RPMI7951 (cell line): ENCODE data around the gene MLLT1. TPM values are rescaled to one million over a fixed set of nuclear protein-coding genes. Genes with fewer than 3 reads are reported as not detected.

Experiments
- DNase-seq: peaks from one replicate; pipeline ENCODE4 v3.0.0-alpha.2; 2012; ENCODE audit warnings: low read depth
- total RNA-seq: library from RNA; depleted of rRNA; stranded (reverse); fragments of >200 nt; shearing (Covaris generic); gene quantifications from 2 replicates; pipeline ENCODE4 v1.2.3, GENCODE V29; 2014

Gene MLLT1
- total RNA-seq, 1 experiment from 2014 or later: 7.8 TPM

DNA sequence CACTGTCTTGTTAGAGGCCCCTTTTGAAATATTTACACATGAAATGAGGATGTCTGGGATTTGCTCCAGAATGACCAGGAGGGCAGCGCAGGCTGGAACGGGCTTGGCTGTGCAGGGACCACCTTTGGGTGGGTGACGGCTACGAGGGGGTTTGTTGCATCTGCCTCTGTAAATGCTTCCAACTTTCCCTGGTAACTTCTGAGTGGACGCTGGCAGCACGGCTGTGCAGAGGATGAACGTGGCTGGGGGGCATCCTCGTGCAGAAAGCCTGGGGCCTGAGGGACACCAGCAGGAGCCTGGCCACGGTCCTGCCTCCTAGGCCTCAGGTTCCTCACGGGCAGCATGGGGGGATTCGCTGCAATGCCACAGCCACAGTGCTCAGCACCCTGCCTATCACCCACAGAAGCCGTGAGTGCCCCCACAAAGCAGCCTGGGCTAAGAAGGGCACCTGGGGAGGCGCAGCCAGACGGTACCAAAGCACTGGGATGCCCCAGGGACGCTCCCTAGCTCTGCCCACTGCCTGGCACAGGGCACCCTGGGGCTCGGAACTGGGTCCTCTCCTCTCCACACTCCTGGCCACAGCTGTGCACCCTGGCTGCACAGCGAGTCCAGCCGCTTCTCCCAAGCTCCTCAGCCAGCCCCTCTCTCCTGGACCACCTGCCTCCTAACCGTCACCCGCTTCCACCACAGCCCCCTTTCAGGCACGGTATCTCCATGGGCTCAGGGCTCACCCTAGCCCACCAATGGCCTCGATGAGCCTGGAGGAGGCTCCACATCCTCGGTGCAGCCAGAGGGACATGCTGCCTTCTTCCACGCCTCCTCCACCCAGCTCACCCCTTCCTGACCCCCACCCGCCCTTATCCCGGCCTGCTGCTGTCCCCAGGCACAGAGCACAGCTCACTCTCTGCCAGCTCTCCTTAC lies 44.5 kb downstream of the MLLT1 start:
- DNase-seq: no peak

GRCh38 chr19:6234527-6234926 lies 45.2 kb downstream of the MLLT1 start:
- no peak for DNase-seq

GRCh38 chr19:6233827-6234511 lies 45.8 kb downstream of the MLLT1 start:
- no peak for DNase-seq

GRCh38 chr19:6233056-6233826 lies 46.5 kb downstream of the MLLT1 start:
- no peak for DNase-seq

DNA sequence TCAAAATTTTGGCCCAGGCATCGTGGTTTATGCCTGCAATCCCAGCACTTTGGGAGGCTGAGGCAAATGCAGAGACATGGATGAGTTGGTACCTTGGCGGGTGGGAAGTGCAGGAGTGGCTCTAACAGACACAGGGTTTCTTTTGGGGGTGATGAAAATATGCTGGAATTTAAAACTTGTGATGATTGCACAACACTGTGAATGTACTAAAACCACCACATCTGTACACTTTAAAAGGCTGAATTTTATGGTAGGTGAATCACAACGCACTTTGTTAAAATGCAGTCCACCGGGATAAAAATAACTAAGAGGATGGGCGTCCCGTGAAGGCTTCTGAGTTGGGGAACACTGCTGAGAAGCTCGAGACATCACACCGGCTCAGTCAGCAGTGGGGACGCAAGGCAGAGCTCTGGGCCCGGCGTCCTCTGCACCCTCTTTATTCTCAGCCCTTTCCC lies 47.1 kb downstream of the MLLT1 start:
- peak; percentile 89 for DNase-seq

GRCh38 chr19:6230991-6231448 lies 48.8 kb downstream of the MLLT1 start:
- DNase-seq: no peak

GRCh38 chr19:6229951-6230712 lies 49.6 kb downstream of the MLLT1 start:
- no peak for DNase-seq

GRCh38 chr19:6229216-6229913 lies 50.4 kb downstream of the MLLT1 start:
- no peak for DNase-seq

GRCh38 chr19:6228551-6229215 lies 51.1 kb downstream of the MLLT1 start:
- no peak for DNase-seq

GRCh38 chr19:6227936-6228325 lies 51.8 kb downstream of the MLLT1 start:
- DNase-seq: no peak

- DNase-seq: no peak
Observed at GRCh38 chr19:6227156-6227935, 52.4 kb downstream of the MLLT1 start.

DNA sequence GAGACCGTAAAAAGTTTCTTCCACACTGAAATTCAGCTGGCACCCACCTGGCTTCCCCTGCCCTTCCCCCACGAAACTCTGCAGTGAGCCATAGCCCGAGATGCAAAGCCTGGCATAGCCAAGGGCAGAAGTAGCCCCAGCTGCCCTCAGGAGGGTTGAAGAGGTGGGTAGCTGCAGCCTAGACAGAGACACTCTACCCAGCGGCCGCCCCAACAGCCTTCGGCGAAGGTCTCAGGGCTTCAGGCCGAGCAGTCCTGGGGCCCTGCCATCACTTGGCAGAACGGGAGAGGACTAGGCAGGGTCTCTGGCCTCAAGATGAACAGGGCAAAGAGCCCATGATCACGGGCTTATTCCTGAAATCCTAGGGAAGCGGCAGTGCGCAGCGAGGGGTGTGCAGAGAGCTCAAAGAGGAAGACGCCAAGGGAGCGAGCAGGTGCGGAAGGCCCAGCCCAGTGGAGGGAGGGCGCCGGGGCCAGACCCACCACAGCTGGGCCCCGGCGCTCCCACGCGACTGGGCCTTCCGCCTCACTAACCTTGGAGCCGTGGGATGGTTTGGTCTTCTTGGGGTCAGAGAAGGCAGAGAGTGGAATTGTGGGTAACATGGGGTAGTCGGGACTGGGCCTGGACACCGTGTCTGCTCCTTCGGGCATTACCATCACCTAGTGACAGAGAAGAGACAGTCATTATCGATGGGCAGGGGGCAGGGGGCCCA lies 53.2 kb downstream of the MLLT1 start:
- DNase-seq: no peak

GRCh38 chr19:6226012-6226411 lies 53.8 kb downstream of the MLLT1 start:
- no peak for DNase-seq

GRCh38 chr19:6225232-6225865 lies 54.4 kb downstream of the MLLT1 start:
- no peak for DNase-seq

GRCh38 chr19:6224308-6224675 lies 55.5 kb downstream of the MLLT1 start:
- no peak for DNase-seq

DNA sequence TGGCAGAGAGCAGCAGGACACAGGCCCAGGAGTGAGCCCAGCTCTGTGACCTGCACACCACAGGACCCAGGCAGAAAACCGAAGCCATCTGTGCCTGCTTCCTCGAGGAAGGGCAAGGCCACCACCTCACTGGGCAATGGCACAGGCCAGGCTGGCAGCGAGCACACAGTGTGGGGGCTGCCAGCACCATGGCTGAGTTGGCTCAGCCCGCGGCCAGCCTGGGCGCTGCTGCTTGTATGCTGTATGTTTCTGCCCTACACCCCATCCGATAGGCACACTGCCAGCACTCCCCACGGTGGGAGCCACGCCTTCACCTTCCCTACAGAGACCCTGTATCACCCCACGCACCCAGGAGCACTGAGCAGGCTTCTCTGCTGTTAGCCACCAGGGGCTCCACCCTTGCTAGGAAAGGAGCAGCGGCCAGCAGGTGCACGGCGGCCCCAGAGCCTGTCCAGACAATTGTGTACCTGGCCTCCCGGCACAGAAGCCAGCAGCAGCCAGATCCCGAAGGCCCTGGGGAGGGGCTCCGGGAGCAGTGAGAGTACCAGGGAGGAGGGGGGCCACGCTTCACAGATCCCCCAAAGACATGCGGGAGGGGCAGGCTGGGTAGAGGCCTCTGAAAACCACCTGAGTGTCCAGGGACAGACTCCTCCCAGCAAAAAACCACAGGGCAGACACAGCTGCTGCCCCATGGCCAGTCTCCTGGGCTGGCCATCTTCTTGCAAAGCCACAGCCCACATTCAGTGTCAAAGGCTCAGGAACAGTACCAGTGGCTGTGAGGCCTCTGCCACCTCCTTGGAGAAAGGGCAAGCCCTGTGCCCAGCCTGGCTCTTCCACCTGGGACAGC lies 56.1 kb downstream of the MLLT1 start:
- DNase-seq: no peak

GRCh38 chr19:6222884-6223283 lies 56.9 kb downstream of the MLLT1 start:
- peak; percentile 82 for DNase-seq
